ENCODE results near the gene SLC25A20.

SLC25A20 gene

DNA sequence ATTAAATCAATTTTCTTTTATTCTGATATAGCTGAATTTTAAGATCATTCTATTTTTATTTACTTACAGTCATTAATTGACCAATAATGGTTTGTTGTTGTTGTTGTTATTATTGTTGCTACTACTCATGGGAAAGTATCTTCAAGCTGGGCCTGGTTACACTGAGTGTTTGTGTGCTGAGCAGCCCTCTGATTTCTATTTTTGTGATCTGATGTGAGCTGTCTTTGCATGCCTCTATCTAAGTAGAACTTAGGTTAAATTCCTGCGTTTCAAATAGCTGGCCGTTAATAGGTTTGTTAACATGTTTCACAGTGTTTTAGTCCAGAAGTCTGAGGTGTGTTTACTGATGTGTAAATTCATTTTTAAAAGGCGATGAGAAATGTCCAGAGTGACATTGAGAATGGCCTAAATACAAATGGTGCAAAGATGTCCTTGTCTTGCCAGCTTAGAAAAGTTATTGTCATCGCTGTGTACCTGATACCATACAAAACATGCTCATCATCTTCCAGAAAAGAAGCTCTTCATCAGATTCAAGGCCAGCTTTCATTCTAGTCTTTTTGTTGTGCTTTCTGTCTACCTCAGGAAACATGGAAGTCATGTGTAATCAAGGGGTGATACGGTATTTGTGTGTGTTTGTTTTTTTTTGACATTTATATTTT lies 35.8 kb upstream of the SLC25A20 start:
- no peak overlapping the region for H3K4me3 ChIP-seq (ENCODE audit: low read depth, low read length)
- DNase-seq (ENCODE audit: low read depth) = no peak
- TF ChIP-seq, protein P1, sequence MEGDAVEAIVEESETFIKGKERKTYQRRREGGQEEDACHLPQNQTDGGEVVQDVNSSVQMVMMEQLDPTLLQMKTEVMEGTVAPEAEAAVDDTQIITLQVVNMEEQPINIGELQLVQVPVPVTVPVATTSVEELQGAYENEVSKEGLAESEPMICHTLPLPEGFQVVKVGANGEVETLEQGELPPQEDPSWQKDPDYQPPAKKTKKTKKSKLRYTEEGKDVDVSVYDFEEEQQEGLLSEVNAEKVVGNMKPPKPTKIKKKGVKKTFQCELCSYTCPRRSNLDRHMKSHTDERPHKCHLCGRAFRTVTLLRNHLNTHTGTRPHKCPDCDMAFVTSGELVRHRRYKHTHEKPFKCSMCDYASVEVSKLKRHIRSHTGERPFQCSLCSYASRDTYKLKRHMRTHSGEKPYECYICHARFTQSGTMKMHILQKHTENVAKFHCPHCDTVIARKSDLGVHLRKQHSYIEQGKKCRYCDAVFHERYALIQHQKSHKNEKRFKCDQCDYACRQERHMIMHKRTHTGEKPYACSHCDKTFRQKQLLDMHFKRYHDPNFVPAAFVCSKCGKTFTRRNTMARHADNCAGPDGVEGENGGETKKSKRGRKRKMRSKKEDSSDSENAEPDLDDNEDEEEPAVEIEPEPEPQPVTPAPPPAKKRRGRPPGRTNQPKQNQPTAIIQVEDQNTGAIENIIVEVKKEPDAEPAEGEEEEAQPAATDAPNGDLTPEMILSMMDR (IDR thresholded peaks at IDR 0.05; ENCODE audit: control insufficient read depth, extremely low read depth, insufficient read depth) = no peak

DNA sequence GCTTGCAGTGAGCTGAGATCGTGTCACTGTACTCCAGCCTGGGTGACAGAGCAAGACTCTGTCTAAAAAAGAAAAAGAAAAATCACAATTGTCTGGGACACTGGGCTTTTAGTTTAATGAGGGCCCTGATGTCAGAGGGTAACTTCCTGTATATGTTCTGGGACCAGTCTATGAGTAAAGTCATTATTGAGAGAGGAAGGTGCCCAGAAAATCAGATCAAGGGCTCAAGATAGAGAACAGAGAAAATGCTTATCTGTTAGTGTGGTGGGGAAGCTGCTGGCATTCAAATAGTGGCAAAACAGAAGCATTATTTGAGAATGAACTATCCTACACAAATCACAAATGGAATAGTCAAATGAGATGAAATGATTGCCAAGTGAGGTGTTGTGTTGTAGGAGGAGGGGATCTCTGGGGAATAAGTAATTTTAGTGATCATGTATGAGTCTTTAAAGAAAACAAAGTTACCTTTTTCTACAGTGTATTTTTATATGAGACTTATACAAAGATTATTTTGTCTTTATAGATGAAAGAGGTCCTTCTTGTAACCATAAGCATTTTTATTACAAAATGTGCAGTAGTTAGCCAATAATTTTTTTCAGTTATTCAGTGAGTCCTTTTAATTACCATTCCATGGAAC lies 33.4 kb upstream of the SLC25A20 start:
- H3K4me3 ChIP-seq (ENCODE audit: low read depth, low read length) = no peak overlapping the region
- DNase-seq (ENCODE audit: low read depth) = no peak
- TF ChIP-seq, protein P1 (IDR thresholded peaks at IDR 0.05; ENCODE audit: control insufficient read depth, extremely low read depth, insufficient read depth) = no peak

DNA sequence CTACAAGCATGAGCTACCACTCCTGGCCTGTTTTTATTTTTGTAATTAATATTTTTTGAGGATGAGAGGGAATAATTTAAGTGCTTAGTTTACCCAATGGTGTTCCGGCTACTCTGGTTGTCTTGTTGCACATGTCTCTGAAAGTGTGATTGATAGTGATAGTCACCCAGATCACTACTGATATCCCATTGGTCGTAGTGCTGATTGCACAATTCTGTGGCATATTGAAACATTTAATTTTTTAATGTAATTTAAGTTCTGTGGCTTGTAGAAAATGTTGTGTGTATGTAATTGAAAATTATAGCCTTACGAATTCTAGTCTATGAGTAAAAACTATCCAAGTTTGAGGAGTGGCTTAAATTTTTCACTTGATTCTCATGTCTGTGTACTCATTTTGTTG lies 31.9 kb upstream of the SLC25A20 start:
- H3K4me3 ChIP-seq (ENCODE audit: low read depth, low read length) = no peak overlapping the region
- DNase-seq (ENCODE audit: low read depth) = no peak
- TF ChIP-seq, protein P1 (IDR thresholded peaks at IDR 0.05; ENCODE audit: control insufficient read depth, extremely low read depth, insufficient read depth) = no peak

DNA sequence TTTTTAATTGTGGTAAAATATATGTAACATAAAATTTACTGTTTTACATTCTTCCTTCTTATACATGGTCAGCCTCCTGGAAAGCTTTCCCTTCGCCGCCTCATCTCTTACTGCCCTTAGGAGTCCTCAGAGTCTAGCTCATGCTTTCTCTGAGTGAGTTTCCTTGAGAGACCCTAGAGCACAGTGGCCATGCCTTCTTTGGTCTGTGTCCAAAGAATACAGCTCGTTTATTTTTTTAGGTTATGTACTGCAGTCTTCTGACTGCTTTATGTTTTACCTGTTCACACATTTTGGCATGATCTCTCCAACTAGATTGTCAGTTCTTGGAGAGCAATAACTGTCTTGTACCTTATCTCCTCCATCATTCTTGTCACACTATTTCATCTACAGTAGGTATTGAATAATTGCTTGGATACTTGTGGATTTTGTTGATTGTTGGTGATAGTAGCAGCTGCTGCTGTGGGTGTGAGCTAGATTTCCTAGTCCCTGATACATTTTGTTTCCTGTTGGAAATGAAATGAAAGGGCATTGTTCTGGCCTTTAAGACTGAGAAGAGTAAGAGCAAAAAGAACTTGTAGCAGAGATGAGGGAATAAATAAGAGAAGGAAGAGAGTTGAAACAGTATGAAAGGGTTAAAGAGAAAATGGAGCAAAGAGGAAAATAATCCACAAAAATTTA lies 30.8 kb upstream of the SLC25A20 start:
- no peak overlapping the region for H3K4me3 ChIP-seq (ENCODE audit: low read depth, low read length)
- DNase-seq (ENCODE audit: low read depth) = no peak
- TF ChIP-seq, protein P1 (IDR thresholded peaks at IDR 0.05; ENCODE audit: control insufficient read depth, extremely low read depth, insufficient read depth) = no peak

DNA sequence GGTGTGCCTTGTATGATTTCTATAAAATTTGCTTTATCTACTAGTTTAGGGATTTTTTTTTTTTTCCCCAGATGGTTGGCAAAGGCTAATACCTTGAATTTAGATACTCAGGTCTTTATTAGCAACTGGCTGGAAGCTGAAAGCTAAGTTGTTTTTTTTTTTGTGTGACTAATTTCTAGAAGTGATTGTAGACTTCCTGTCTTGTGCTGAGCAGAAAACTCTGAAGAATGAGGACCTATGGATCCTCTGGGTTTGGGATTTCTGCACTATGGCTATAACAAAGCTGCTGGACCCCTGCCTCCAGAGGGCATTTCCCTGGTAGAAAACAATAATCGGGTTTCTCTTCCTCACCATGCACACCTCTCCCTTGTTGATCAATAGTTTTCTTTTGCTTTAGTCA lies 30.0 kb upstream of the SLC25A20 start:
- DNase-seq (ENCODE audit: low read depth) = no peak
- TF ChIP-seq, protein P1 (IDR thresholded peaks at IDR 0.05; ENCODE audit: control insufficient read depth, extremely low read depth, insufficient read depth) = no peak
- no peak overlapping the region for H3K4me3 ChIP-seq (ENCODE audit: low read depth, low read length)

DNA sequence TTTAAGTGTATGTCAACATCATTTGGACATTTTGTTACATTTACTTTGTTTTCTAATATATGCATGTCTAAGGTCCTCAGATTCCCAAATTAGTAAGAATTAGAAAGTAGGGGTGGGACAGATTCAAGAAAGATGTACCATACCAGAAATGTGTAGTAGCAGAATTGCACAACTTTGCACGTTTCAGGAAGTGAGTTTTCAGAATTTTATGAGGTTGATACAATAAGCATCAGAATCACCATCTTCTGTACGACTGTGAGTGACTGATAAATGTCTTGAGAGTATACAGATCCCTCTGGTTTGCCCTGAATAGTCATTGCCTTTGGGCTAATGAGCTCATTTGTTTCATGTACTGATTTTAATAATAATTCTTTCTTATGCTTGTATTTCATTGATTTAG lies 29.2 kb upstream of the SLC25A20 start:
- no peak overlapping the region for H3K4me3 ChIP-seq (ENCODE audit: low read depth, low read length)
- TF ChIP-seq, protein P1 (IDR thresholded peaks at IDR 0.05; ENCODE audit: control insufficient read depth, extremely low read depth, insufficient read depth) = no peak

More for the DNA sequence above, 29.2 kb upstream of the SLC25A20 start:
- no peak for DNase-seq (ENCODE audit: low read depth)
